ENCODE data around the gene PDE9A. TPM values are rescaled to one million over a fixed set of nuclear protein-coding genes. Genes with fewer than 3 reads are reported as not detected.

Gene PDE9A
- total and polyA plus RNA-seq, 10 donors, result 7.9 to 45.5 (median 23.8) TPM

DNA sequence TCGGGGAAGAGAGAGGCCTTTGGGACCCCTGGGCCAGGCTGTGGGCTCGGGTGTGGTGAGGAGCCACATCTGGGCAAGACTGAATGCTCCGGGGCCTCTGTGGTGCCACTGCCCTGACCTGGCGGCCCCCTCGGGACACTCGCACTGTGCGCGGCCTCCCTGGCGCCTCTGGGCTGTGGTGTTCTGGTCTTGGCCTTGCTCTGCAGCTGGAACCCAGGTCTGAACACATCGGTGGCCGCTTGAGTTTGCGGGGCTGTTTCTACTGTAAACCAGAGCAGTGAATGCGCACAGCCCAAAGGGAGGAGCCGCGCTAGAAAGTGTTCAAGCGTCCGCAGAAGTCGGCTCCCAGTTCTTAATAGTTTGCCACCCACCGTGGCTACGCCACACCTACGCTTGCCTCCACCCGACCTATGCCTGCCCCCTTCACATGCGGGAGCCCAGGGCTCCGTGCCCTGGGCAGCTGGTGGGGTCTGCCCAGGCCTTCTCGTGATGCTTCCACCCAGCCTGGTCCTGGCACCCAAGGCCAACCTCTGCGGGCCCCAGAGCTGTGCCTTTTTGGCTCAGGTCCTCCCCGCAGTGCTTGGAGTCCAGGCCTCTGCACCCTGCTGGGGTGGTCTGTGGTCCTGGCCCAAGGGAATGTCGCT lies 4.4 kb downstream of the PDE9A start:
- peak; percentile 67 for DNase-seq
- TF ChIP-seq POLR2A (IDR thresholded peaks at IDR 0.05) (no peak), POLR2AphosphoS5 (IDR thresholded peaks at IDR 0.05) (no peak)
- TF ChIP-seq, protein P1, sequence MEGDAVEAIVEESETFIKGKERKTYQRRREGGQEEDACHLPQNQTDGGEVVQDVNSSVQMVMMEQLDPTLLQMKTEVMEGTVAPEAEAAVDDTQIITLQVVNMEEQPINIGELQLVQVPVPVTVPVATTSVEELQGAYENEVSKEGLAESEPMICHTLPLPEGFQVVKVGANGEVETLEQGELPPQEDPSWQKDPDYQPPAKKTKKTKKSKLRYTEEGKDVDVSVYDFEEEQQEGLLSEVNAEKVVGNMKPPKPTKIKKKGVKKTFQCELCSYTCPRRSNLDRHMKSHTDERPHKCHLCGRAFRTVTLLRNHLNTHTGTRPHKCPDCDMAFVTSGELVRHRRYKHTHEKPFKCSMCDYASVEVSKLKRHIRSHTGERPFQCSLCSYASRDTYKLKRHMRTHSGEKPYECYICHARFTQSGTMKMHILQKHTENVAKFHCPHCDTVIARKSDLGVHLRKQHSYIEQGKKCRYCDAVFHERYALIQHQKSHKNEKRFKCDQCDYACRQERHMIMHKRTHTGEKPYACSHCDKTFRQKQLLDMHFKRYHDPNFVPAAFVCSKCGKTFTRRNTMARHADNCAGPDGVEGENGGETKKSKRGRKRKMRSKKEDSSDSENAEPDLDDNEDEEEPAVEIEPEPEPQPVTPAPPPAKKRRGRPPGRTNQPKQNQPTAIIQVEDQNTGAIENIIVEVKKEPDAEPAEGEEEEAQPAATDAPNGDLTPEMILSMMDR (IDR thresholded peaks at IDR 0.05 in 8 of 11, conservative IDR thresholded peaks at IDR 0.05 in 3 of 11), result no peak
- intact Hi-C loops (cut with DNase I; ENCODE audit: low total_unique reads), result no loop called here
- Histone ChIP-seq H3K27ac (no peak overlapping the region), H3K4me1 (peaks cover 21 to 76% (median 63%) of the 10 kb centered on the region in 6 donors), H3K36me3 (no peaks in the 10 kb centered on the region), H3K27me3 (replicated peaks in 1 of 7) (peaks cover 0 to 77% (median 17%) of the 10 kb centered on the region in 7 donors), H3K9me3 (no peaks in the 10 kb centered on the region), H3K4me3 (no peak overlapping the region)
- 79 to 88% (median 87%) methylated on average over 17 to 28 of the region's 28 CpGs for WGBS, 5 donors

DNA sequence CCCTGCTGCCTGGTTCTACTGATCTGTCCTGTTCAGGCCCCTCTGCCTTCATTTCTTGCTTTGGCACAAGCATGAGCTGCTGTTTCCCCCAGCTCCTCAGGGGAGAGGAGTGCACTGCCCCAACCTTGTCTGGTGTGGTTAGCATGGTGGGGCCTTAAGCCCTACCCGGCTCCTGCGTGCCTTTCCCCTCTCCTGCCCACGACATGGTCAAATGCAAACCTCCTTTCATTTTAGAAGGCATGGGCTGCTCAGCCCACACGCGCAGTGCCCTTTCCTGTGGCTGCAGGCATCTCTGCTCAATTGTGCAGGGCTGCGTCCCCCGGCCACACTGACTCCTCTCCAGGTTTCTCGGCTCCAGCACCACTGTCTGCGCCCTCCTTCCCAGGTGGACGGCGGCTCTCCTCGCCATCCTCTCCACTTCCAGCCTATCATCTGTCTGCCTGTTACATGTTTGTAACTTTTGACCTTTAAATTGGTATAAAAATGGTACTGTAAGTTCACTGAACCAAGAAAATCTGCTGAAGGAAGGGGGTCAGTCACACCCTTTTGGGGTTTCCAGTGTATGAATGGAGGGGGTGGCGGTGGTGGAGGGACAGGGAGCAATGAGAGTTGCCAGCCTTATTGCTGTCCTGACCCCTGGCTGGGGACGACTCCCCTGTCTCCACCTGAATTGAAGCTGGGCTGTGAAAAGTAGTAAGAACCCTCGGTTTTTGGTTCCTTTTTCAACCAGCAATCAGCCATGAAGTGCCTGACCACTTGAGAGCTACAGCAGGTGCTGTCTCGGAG lies 5.1 kb downstream of the PDE9A start:
- H3K36me3 ChIP-seq, result no peaks in the 10 kb centered on the region
- H3K4me3 ChIP-seq, result peak overlapping the region in 1 of 8 donors; percentile 21
- peak overlapping the region in 2 of 8 donors; percentile 46 to 53 for H3K27ac ChIP-seq
- TF ChIP-seq, protein P1 (IDR thresholded peaks at IDR 0.05 in 8 of 11, conservative IDR thresholded peaks at IDR 0.05 in 3 of 11), result no peak
- TF ChIP-seq POLR2AphosphoS5 (IDR thresholded peaks at IDR 0.05), result no peak
- no peak for TF ChIP-seq POLR2A (IDR thresholded peaks at IDR 0.05)
- intact Hi-C loops (cut with DNase I; ENCODE audit: low total_unique reads), result no loop called here
- peaks cover 0 to 71% (median 14%) of the 10 kb centered on the region in 7 donors for H3K27me3 ChIP-seq (replicated peaks in 1 of 7)
- WGBS, 5 donors, result 66 to 74% (median 69%) methylated on average over 16 of the region's 16 CpGs
- H3K4me1 ChIP-seq, result peaks cover 21 to 75% (median 59%) of the 10 kb centered on the region in 6 donors
- H3K9me3 ChIP-seq, result no peaks in the 10 kb centered on the region
- peak; percentile 64 for DNase-seq

DNA sequence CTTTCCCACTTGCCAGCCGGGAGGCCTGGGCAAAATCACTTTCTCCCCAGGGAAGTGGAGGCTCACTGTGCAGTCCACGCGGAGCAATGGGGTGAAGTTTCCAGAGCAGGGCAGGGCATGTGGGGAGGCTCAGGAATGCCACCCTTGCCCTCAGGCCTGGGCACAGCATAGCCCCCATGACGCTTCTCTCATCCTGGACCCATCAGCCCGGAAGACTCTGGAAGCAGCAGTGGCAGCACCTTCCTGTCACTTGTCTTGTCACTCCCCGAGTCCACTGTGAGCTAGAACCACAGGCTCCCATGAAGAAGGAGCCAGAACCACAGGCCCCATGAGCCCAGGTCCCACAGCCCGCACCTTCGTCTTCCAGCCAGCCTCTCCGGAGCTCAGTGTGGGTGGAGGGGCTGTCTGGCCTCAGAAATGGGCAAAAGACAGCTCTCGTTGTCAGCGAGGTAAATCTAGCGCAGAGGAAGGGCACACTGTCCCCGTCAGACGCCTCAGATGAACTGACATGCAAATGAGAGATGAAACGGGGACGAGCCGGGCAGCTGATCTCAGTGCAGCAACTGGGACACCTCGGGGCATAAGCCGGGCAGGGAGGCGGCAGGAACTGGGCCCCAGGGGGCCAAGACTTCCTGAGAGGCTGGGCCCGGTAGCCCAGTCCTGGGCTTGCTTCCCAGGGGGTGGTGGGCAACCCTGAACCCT lies 6.1 kb downstream of the PDE9A start:
- peaks cover 19 to 76% (median 58%) of the 10 kb centered on the region in 6 donors for H3K4me1 ChIP-seq
- no peaks in the 10 kb centered on the region for H3K36me3 ChIP-seq
- H3K9me3 ChIP-seq, result no peaks in the 10 kb centered on the region
- peak; percentile 83 for DNase-seq
- intact Hi-C loops (cut with DNase I; ENCODE audit: low total_unique reads), result no loop called here
- no peak overlapping the region for H3K4me3 ChIP-seq
- 39 to 52% (median 51%) methylated on average over 20 to 21 of the region's 21 CpGs for WGBS, 5 donors
- H3K27ac ChIP-seq, result peak overlapping the region in 4 of 8 donors; percentile 25 to 57 (median 50)
- no peak for TF ChIP-seq POLR2A (IDR thresholded peaks at IDR 0.05)
- peak; percentile 8 to 53 (median 11) for TF ChIP-seq POLR2AphosphoS5 (IDR thresholded peaks at IDR 0.05)
- H3K27me3 ChIP-seq (replicated peaks in 1 of 7), result peaks cover 0 to 61% (median 4%) of the 10 kb centered on the region in 7 donors

DNA sequence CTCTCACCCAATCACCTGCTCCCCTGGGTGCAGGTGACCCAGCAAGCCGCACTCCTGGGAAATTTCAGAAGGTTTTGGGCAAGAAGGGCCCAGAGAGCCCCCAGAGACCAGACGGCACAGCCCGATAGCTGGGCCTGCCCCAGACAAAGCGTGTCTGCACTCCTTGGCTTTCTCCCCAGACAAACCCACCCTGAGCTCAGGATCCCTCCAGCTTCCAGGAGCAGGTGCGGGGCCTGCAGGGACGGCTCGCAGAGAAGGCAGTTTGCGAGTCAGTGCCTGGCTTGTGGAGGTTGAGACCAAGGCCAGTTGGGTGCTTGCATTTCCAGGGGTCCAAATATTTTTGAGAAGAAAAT lies 6.7 kb downstream of the PDE9A start:
- 77 to 95% (median 80%) methylated on average over 6 to 8 of the region's 8 CpGs for WGBS, 5 donors
- peaks cover 14 to 74% (median 55%) of the 10 kb centered on the region in 6 donors for H3K4me1 ChIP-seq
- peaks cover 0 to 56% (median 0%) of the 10 kb centered on the region in 7 donors for H3K27me3 ChIP-seq (replicated peaks in 1 of 7)
- H3K4me3 ChIP-seq, result no peak overlapping the region
- intact Hi-C loops (cut with DNase I; ENCODE audit: low total_unique reads), result no loop called here
- H3K27ac ChIP-seq, result peak overlapping the region in 2 of 8 donors; percentile 46 to 53
- no peaks in the 10 kb centered on the region for H3K36me3 ChIP-seq
- H3K9me3 ChIP-seq, result no peaks in the 10 kb centered on the region
- no peak for DNase-seq
- TF ChIP-seq POLR2A (IDR thresholded peaks at IDR 0.05), result no peak
- TF ChIP-seq, protein P1 (IDR thresholded peaks at IDR 0.05 in 8 of 11, conservative IDR thresholded peaks at IDR 0.05 in 3 of 11), result no peak
- TF ChIP-seq POLR2AphosphoS5 (IDR thresholded peaks at IDR 0.05), result no peak

All from spleen (tissue), 11 donors.